Muscle of back (tissue), 11 donors: ENCODE measurements around the gene HRCT1. TPM values are rescaled to one million over a fixed set of nuclear protein-coding genes. Genes with fewer than 3 reads are reported as not detected.
A peak's percentile ranks its signal among the peaks of the same experiment; 100 is the strongest.
"Not testable (repeated sequence)": the region's sequence is repeated elsewhere in the genome, so short reads cannot be mapped to it uniquely, and the experiment has no call there.

ENCODE experiments used
- DNase-seq, 3 donors: peaks; one replicate each; pipeline versions ENCODE4 v3.0.0 to v3.0.0-alpha.2; 2013
- polyA plus RNA-seq, 10 donors: library from polyadenylated mRNA; unstranded; fragments of 120-200 nt; gene quantifications; one replicate each; pipeline ENCODE4 v1.2.1, GENCODE V29; 2013; ENCODE audit not compliant: insufficient read length in 10 of 10

The HRCT1 gene
- polyA plus RNA-seq, 10 donors: 0.74 to 2.6 (median 1.7) TPM

GRCh38 chr9:35915681-35916294 is 9.8 kb downstream of the HRCT1 start:
- no peak for DNase-seq

GRCh38 chr9:35917261-35917660 is 11.3 kb downstream of the HRCT1 start:
- DNase-seq: peak in 1 of 3 donors; percentile 7

GRCh38 chr9:35918780-35919179 is 12.8 kb downstream of the HRCT1 start:
- no peak for DNase-seq

- DNase-seq: peak in 1 of 3 donors; percentile 42
Measured at GRCh38 chr9:35919212-35920008, 13.4 kb downstream of the HRCT1 start.

- DNase-seq: peak in 1 of 3 donors; percentile 50
Measured at GRCh38 chr9:35920051-35920620, 14.1 kb downstream of the HRCT1 start.

GRCh38 chr9:35923598-35923926 is 17.6 kb downstream of the HRCT1 start:
- DNase-seq: no peak

GRCh38 chr9:35923927-35924763 is 18.1 kb downstream of the HRCT1 start:
- DNase-seq: peak in 1 of 3 donors; percentile 90

GRCh38 chr9:35928591-35929452 is 22.8 kb downstream of the HRCT1 start:
- peak in 1 of 3 donors; percentile 34 for DNase-seq

- DNase-seq: no peak
Measured at GRCh38 chr9:35929453-35929718, 23.4 kb downstream of the HRCT1 start.

GRCh38 chr9:35930521-35930920 is 24.5 kb downstream of the HRCT1 start:
- DNase-seq: no peak

GRCh38 chr9:35930989-35931388 is 25.0 kb downstream of the HRCT1 start:
- no peak for DNase-seq

GRCh38 chr9:35932735-35933134 is 26.7 kb downstream of the HRCT1 start:
- DNase-seq: no peak

GRCh38 chr9:35933550-35934067 is 27.6 kb downstream of the HRCT1 start:
- DNase-seq: no peak

- DNase-seq: not testable (repeated sequence)
Measured at GRCh38 chr9:35934069-35934468, 28.1 kb downstream of the HRCT1 start.

GRCh38 chr9:35935261-35935660 is 29.3 kb downstream of the HRCT1 start:
- DNase-seq: no peak

- DNase-seq: peak in 1 of 3 donors; percentile 79
Measured at GRCh38 chr9:35935755-35936509, 29.9 kb downstream of the HRCT1 start.

GRCh38 chr9:35937227-35937626 is 31.2 kb downstream of the HRCT1 start:
- DNase-seq: no peak

GRCh38 chr9:35938474-35939356 is 32.7 kb downstream of the HRCT1 start:
- DNase-seq: no peak

- DNase-seq: no peak
Measured at GRCh38 chr9:35939679-35940250, 33.8 kb downstream of the HRCT1 start.
